ENCODE measurements around the gene RASSF8. TPM values are rescaled to one million over a fixed set of nuclear protein-coding genes. Genes with fewer than 3 reads are reported as not detected.

Gene RASSF8
- total RNA-seq, 1 donor from 2014 or later = 29.6 TPM

- DNase-seq (ENCODE audit: low read depth) = no peak
- H3K4me3 ChIP-seq (ENCODE audit: low read depth, low read length) = no peak overlapping the region
- TF ChIP-seq CTCF (conservative IDR thresholded peaks at IDR 0.05; ENCODE audit: low read depth, low read length) = no peak
These were observed 73.8 kb downstream of the RASSF8 start for GRCh38 chr12:26032290-26032689.

- no peak for DNase-seq (ENCODE audit: low read depth)
- H3K4me3 ChIP-seq (ENCODE audit: low read depth, low read length) = no peak overlapping the region
- TF ChIP-seq CTCF (conservative IDR thresholded peaks at IDR 0.05; ENCODE audit: low read depth, low read length) = no peak
These were observed 74.3 kb downstream of the RASSF8 start for GRCh38 chr12:26032719-26033241.

- H3K4me3 ChIP-seq (ENCODE audit: low read depth, low read length) = no peak overlapping the region
- no peak for DNase-seq (ENCODE audit: low read depth)
- TF ChIP-seq CTCF (conservative IDR thresholded peaks at IDR 0.05; ENCODE audit: low read depth, low read length) = no peak
These were observed 76.1 kb downstream of the RASSF8 start for GRCh38 chr12:26034371-26035142.

- TF ChIP-seq CTCF (conservative IDR thresholded peaks at IDR 0.05; ENCODE audit: low read depth, low read length) = no peak
- no peak for DNase-seq (ENCODE audit: low read depth)
- H3K4me3 ChIP-seq (ENCODE audit: low read depth, low read length) = no peak overlapping the region
These were observed 78.4 kb downstream of the RASSF8 start for GRCh38 chr12:26036877-26037276.

GRCh38 chr12:26037615-26038220, 79.2 kb downstream of the RASSF8 start:
- no peak overlapping the region for H3K4me3 ChIP-seq (ENCODE audit: low read depth, low read length)
- no peak for DNase-seq (ENCODE audit: low read depth)
- no peak for TF ChIP-seq CTCF (conservative IDR thresholded peaks at IDR 0.05; ENCODE audit: low read depth, low read length)

- no peak for TF ChIP-seq CTCF (conservative IDR thresholded peaks at IDR 0.05; ENCODE audit: low read depth, low read length)
- no peak for DNase-seq (ENCODE audit: low read depth)
- no peak overlapping the region for H3K4me3 ChIP-seq (ENCODE audit: low read depth, low read length)
These were observed 84.2 kb downstream of the RASSF8 start for GRCh38 chr12:26042645-26043044.
